Heart left ventricle (tissue), 16 donors: ENCODE measurements around the gene MUSK. TPM values are rescaled to one million over a fixed set of nuclear protein-coding genes. Genes with fewer than 3 reads are reported as not detected.

Experiments
- ATAC-seq, 4 donors: fragments of 200-7000 bp; cut with Tn5 transposase; one replicate each; pipeline ENCODE4 v1.9.1; 2020 to 2022; ENCODE audit warnings: moderate library complexity in 4 of 4, mild to moderate bottlenecking in 3 of 4, moderate number of reproducible peaks in 1 of 4
- DNase-seq, 5 donors: peaks; one replicate each; pipeline ENCODE4 v3.0.0-alpha.2; 2020
- H3K27ac ChIP-seq, 12 donors: fragments of 200-600 bp; sonication (generic) in 4 of 12; one replicate each; pipeline versions ENCODE4 v1.5.0 to v1.8.0; 2016 to 2022; ENCODE audit warnings: mild to moderate bottlenecking in 2 of 12
- H3K27me3 ChIP-seq, 9 donors: fragments of 200-600 bp; sonication (generic) in 2 of 9; one replicate each; pipeline versions ENCODE4 v1.5.1 to v1.8.0; 2016 to 2022; ENCODE audit warnings: mild to moderate bottlenecking in 3 of 9
- H3K36me3 ChIP-seq, 9 donors: fragments of 200-600 bp; sonication (generic) in 2 of 9; one replicate each; pipeline versions ENCODE4 v1.5.0 to v1.8.0; 2018 to 2022; ENCODE audit warnings: mild to moderate bottlenecking in 2 of 9
- H3K4me1 ChIP-seq, 12 donors: fragments of 200-600 bp; sonication (generic) in 4 of 12; one replicate each; pipeline versions ENCODE4 v1.5.0 to v1.8.0; 2016 to 2022; ENCODE audit warnings: mild to moderate bottlenecking in 3 of 12
- H3K4me3 ChIP-seq, 12 donors: fragments of 200-600 bp; sonication (generic) in 4 of 12; one replicate each; pipeline versions ENCODE4 v1.5.0 to v1.8.0; 2017 to 2022; ENCODE audit warnings: mild to moderate bottlenecking in 9 of 12, moderate library complexity in 4 of 12
- H3K9me3 ChIP-seq, 12 donors: fragments of 200-600 bp; sonication (generic) in 4 of 12; one replicate each; pipeline versions ENCODE4 v1.5.0 to v1.8.0; 2016 to 2022; ENCODE audit warnings: mild to moderate bottlenecking in 1 of 12
- CTCF ChIP-seq, 12 donors: fragments of 200-600 bp; sonication (generic) in 4 of 12; IDR thresholded peaks; one replicate each; pipeline versions ENCODE4 v1.5.0 to v1.8.0; 2018 to 2022; ENCODE audit warnings: antibody characterized with exemption in 12 of 12, mild to moderate bottlenecking in 5 of 12
- POLR2A ChIP-seq, 2 donors: fragments of 450-650 bp; IDR thresholded peaks; one replicate each; pipeline ENCODE4 v1.6.1; 2017; ENCODE audit warnings: antibody characterized with exemption in 2 of 2, mild to moderate bottlenecking in 2 of 2, moderate library complexity in 2 of 2
- WGBS, 4 donors: extraction: QIAGEN DNeasy Blood & Tissue Kit in 2 of 4; methylation state at CpG; one replicate each; pipeline versions ENCODE4 v1.1.5 to v1.1.7; 2013 to 2018; 5-methylcytosine and 5-hydroxymethylcytosine counted together
- intact Hi-C, 10 donors: fragments of 100-400 bp; cut with DNase I; formaldehyde crosslinking; loops; one replicate each; pipeline versions ENCODE4 v1.11.1 to v1.14.2; 2022
- polyA plus RNA-seq, 2 donors: library from polyadenylated mRNA; stranded (reverse); fragments of 200-250 nt; gene quantifications; one replicate each; pipeline ENCODE4 v1.2.3, GENCODE V29; 2013
- total RNA-seq, 9 donors: library from RNA; depleted of rRNA in 2 of 9; stranded (reverse); fragments of >200 nt in 2 of 9; fragmentation: NEBNext Ultra II Directional in 3 of 9; extraction: Animal tissue kit (Norgen Biotek cat#: 25700) in 3 of 9; gene quantifications; one replicate each; pipeline versions ENCODE4 v1.1.0 to v1.2.4, GENCODE V29; 2016 to 2023
- donor health status: ischemic (EF 13 %, LVEDD 7.1; RV severe dilation, severe dysfunction).
- donor health status: healthy with polysubstance abuse.
- donor health status: DM: no; HTN: yes; CAD: no.
- donor health status: DM: no; HTN: no; CAD: no.
- donor health status: ischemic (EF 25% LVEDD 6.9; RV normal size, moderate dysfunction).
- donor health status: ischemic (EF 25% LVEDD 5.7; RV mildly dilated, moderate dysfunction).
- donor health status: healthy.
- donor health status: DM: yes; HTN: yes; CAD: no.
- donor health status: ischemic (EF 35%, LVEDD 5.7; RV mildly dilated, moderate dysfunction).
- donor health status: nonischemic (EF 11% LVEDD 7.7; RV severe dilation, severe dysfunction).
- donor health status: DM: yes; HTN: yes; CAD: no.
- donor health status: PGD.
- donor health status: ischemic (EF 29% LVEDD 5.4; RV normal size, mild dysfunction).
- donor health status: nonischemic (EF 23%, LVEDD 6.1; RV moderate dilation, normal function).

MUSK gene
- total and polyA plus RNA-seq, 11 donors: 0.23 to 6.0 (median 0.77) TPM

DNA sequence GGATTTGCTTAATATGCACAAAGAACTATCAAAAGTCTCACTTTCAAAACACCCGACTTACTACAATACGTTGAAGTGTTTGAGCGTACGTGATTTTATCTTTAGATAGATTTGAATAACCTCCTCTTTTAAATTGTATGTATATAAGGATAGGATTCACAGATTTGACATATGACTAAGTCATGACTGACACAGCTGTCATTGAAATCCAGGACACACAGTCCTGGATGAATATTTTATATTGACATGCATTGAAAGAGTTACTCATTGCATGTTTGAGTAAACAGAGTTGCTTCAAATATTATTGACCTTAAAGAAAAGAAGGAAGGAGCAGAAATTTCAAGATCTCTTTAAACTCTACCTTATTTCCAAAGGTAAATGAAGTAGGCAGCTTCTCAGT, 3.3 kb downstream of the MUSK start:
- intact Hi-C loops: no loop called here
- Histone ChIP-seq H3K4me3 (no peak overlapping the region), H3K4me1 (peaks cover 0 to 10% (median 0%) of the 10 kb centered on the region in 12 donors), H3K27me3 (no peaks in the 10 kb centered on the region), H3K9me3 (peaks cover 0 to 4% (median 0%) of the 10 kb centered on the region in 12 donors), H3K36me3 (no peaks in the 10 kb centered on the region), H3K27ac (no peak overlapping the region)
- WGBS, 4 donors: 90 to 95% (median 91%) methylated on average over 4 of the region's 4 CpGs
- TF ChIP-seq CTCF (IDR thresholded peaks at IDR 0.05) (no peak), POLR2A (IDR thresholded peaks at IDR 0.05) (no peak)
- DNase-seq (no peak), ATAC-seq (no peak)

DNA sequence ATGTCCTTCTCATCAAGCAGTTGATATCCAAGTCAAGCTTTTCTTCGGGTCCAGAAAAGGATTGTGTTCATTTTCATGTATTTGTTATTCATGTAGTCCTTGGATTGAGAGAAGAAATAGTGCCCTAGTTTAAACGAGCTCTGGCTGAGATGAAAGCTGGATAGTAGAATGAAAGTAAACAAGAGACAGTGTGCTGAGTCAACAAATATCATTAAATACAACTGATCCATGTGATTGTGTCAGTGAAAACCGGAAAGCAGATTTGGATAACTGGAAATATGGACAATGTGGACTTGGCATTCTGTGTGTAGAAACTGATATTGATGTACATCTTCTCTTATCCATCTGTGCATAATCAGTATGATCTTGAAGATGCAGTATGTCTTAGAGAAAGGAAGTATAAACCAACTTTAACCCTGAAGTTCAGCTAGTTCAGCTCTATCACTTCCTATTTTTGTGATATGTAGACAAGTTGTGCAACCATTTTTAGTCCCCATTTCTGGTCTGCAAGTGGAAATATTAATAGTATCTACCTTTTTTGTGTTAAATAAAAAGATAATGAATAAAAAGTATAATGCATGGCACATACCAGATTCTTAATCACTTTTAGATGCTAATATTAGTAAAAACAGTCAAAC, 4.4 kb downstream of the MUSK start:
- Histone ChIP-seq H3K36me3 (no peaks in the 10 kb centered on the region), H3K4me1 (peaks cover 0 to 10% (median 0%) of the 10 kb centered on the region in 12 donors), H3K4me3 (no peak overlapping the region), H3K9me3 (peaks cover 0 to 4% (median 0%) of the 10 kb centered on the region in 12 donors), H3K27me3 (no peaks in the 10 kb centered on the region), H3K27ac (no peak overlapping the region)
- intact Hi-C loops: no loop called here
- WGBS, 4 donors: 73 to 78% (median 75%) methylated on average over 3 of the region's 3 CpGs
- no peak for DNase-seq
- no peak for ATAC-seq
- TF ChIP-seq CTCF (IDR thresholded peaks at IDR 0.05) (no peak), POLR2A (IDR thresholded peaks at IDR 0.05) (no peak)

DNA sequence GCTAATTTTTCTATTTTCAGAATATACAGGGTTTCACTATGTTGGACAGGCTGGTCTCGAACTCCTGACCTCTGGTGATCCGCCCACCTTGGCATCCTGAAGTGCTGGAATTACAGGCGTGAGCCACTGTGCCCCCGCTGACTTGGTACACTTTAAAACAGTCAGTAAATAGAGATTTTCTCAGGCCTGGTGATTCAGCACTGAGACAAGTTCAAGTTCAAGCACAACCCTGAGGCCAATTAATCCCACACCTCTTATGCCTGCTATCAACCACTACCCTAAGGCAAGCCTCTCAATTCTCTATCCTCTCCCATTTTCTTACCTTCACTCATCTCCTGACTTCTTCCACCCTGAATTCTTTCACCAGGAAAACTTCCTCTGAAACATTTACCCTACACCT, 18.9 kb downstream of the MUSK start:
- no peak for TF ChIP-seq POLR2A (IDR thresholded peaks at IDR 0.05)
- TF ChIP-seq CTCF (IDR thresholded peaks at IDR 0.05): no peak
- Histone ChIP-seq H3K27me3 (no peaks in the 10 kb centered on the region), H3K27ac (no peak overlapping the region), H3K4me1 (no peaks in the 10 kb centered on the region), H3K9me3 (no peaks in the 10 kb centered on the region), H3K36me3 (no peaks in the 10 kb centered on the region), H3K4me3 (no peak overlapping the region)
- intact Hi-C loops: no loop called here
- WGBS, 4 donors: 88 to 100% (median 93%) methylated on average over 4 of the region's 4 CpGs
- DNase-seq (no peak), ATAC-seq (no peak)

DNA sequence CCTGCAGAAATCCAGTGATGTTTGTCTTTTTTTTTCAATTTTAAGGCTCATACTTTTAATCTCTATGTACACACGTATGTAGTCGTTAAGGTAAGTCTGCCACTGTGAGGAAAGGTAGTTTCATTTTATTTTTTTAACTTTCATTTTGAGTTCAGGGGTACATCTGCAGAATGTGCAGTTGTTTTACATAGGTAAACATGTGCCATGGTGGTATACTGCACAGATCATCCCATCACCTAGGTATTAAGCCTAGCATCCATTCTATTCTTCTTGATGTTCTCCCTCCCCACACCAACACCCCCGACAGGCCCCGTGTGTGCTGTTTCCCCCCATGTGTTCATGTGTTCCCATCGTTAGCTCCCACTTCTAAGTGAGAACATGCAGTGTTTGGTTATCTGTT, 19.7 kb downstream of the MUSK start:
- H3K4me1 ChIP-seq: no peaks in the 10 kb centered on the region
- TF ChIP-seq POLR2A (IDR thresholded peaks at IDR 0.05) (no peak), CTCF (IDR thresholded peaks at IDR 0.05) (no peak)
- 84 to 91% (median 87%) methylated on average over 5 of the region's 5 CpGs for WGBS, 4 donors
- H3K27me3 ChIP-seq: no peaks in the 10 kb centered on the region
- intact Hi-C loops: no loop called here
- ATAC-seq (no peak), DNase-seq (no peak)
- H3K4me3 ChIP-seq: no peak overlapping the region
- H3K9me3 ChIP-seq: no peaks in the 10 kb centered on the region
- no peak overlapping the region for H3K27ac ChIP-seq
- H3K36me3 ChIP-seq: no peaks in the 10 kb centered on the region
